Ammon's horn (tissue), 1 donor: ENCODE data around the gene GTF2F2.
"Not testable (repeated sequence)": the region's sequence is repeated elsewhere in the genome, so short reads cannot be mapped to it uniquely, and the experiment has no call there.

Experiments used
- DNase-seq: peaks from one replicate; pipeline ENCODE4 v3.0.0-alpha.2; 2016; ENCODE audit warnings: low spot score

The GTF2F2 gene

DNA sequence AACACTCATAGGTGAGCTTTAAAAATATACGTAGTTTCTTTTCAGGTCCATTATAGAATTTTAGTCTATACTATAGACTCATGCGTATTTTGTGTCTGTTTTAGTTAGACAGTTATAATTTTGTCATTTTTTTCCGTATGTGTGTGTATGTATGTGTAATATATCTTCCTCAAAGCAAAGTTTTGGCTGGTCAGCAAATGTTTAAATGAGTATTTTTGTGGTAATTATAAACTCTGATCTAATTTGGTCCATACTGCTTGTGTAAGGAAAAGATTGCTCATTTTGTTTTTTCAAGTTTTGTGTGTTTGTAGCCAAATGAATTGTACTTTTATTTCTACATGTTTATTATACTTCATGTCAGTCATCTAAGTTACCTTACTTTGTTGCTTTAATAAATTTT is 60.0 kb downstream of the GTF2F2 start:
- DNase-seq: no peak

DNA sequence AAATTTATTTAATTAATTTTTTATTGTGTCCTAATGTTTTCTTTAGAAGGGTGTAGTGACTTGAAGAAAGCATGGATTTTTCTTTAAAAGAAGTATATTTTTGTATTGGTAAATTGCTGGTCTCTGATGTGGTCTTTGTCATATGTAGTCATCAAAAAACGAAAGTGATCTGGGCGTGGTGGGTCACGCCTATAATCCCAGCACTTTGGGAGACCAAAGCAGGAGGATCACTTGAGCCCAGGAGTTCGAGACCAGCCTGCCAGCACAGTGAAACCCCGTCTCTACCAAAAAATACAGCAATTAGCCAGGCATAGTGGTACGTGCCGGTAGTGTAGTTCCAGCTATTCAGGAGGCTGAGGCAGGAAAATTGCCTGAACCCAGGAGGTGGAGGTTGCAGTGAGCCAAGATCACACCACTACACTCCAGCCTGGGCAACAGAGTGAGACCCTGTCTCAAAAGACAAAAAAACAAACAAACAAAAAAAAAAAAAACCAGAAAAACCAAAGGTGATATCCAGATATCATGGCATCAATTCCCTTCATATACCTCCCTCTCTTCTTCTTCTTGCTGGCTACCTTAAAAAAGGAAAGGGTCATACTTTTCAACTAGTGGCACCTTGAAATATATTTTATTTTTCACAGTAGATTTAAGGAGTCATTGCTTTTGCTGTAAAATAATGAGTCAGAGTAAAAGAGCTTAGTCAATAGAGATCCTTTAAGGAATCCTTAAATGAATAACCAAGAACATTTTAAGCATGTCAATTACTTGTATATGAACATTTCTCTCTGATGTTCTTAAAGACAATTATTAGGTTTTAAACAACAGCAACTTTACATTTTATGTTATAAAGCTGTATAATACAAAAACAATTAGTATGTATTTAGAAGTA is 60.6 kb downstream of the GTF2F2 start:
- no peak for DNase-seq

DNA sequence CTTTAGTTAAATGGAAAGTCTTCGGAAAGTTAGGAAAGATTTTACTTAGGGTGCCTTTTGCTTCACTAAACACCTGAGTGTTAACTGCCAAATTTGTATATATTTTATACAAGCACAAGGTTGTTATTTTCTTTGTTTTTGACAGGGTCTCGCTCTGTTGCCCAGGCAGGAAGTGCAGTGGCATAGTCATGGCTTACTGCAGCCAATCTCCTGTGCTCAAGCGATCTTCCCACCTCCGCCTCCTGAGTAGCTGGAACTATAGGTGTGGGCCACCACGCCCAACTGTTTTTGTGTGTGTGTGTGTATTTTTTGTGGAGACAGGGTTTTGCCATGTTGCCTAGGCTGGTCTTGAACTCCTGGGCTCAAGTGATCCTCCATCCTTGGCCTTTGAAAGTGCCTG is 64.4 kb downstream of the GTF2F2 start:
- DNase-seq: no peak

DNA sequence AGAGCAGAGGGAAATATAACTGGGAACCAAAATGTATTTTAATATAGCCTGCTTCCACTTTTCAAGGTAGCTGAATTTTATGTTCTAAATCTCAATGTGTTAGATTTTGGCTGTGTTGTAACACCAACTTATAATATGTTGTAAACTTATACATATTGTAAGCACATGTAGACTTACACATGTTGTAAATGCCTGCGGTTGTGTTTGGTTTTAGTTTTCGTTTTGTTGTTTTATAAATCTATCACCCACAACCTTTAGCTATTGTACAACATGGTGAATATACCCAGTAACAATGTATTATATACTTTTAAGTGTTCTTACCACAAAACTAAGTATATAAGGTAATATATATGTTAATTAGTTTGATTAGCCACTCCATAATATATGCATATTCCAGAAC is 65.0 kb downstream of the GTF2F2 start:
- DNase-seq: no peak

DNA sequence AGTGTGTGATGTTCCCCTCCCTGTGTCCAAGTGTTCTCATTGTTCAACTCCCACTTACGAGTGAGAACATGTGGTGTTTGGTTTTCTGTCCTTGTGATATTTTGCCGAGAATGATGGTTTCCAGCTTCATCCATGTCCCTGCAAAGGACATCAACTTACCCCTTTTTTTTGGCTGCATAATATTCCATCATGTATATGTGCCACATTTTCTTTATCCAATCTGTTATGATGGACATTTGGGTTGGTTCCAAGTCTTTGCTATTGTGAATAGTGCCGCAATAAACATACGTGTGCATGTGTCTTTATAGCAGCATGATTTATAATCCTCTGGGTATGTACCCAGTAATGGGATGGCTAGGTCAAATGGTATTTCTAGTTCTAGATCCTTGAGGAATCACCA is 68.8 kb downstream of the GTF2F2 start:
- not testable (repeated sequence) for DNase-seq

DNA sequence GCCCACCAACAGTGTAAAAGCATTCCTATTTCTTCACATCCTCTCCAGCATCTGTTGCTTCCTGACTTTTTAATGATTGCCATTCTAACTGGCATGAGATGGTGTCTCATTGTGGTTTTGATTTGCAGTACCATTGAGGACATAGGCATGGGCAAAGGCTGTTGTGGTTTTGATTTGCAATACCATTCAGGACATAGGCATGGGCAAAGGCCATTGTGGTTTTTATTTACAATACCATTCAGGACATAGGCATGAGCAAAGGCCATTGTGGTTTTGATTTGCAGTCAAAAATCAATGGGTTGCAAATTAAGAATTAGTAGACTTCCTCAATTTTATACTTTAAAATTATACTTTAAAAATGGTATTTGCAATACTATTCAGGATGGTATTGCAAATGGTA is 69.2 kb downstream of the GTF2F2 start:
- DNase-seq: not testable (repeated sequence)

DNA sequence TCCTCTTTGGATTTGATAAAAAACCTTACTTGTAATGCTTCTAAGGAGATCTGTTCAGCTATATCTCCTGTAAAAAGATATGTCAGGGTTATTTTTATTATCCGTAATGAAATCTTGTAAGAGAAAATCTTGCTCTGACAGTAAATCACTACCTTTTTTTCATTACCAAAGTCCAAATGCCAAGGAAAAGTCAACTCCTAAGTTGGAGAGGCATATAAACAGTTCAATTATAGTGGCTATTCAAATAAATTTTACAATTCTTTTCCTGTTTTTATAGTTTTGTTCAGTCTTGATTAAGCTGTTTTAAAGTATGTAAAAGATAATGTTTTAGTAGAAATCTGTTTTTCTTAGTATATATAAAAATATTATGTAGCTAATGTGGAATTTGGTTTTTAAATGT is 71.6 kb downstream of the GTF2F2 start:
- DNase-seq: no peak

DNA sequence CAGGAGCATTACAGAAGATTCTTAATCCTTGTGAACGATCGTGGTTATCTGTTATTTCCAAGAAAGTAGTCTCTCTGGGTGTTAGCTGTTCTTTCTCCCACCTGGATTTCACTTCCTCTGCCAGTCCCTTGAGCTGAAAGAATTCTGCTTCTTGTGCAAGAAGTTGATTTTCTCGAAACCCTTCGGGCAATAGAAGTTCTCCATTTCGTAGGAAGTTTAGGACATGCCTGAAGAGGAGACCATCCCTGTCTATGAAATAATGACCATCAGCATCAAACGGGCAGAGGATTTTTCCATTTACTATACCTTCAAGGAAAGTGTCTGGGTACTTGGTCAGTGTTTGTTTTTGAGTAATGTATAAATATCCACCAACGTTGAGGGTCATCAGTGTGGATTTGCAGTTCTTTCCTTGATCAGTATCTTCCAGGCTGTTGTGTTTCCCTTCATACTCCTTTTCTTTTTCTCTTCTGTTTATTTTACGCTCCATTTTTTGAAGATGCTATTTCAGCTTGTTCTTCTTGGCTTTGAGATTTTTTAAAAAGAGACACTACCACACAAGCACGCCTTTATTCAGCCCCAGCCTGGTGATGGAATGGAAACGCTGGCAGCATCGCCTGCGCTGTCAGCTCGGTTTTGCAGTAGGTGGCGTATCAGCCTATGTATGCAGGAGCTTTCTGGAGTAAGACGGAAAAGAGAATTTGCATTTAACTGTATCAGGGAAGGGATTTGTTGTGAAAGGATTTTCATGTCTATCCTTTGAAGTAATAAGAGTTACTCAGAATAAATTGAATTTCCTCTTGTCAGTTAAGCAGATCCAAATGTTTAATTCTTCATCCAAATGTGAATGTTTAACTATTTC is 74.0 kb downstream of the GTF2F2 start:
- DNase-seq: peak; percentile 95

DNA sequence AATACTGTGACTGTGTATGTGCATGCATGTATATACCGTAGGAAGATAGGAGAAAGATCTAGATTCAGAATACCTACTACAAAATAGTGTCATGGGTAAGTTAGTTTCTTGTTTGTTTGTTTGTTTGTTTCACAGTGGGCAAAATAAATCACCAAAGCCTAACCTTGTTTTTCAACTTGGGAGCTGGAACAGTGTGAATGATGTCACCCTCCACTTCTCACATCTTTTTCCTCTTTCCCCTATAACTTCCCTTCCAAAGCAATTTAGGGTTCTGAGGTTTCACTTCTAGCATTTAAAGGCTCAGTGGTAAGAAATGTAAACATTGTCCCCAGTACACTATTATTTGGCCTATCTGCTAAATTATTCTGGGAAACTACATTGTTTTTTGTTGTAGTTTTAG is 75.1 kb downstream of the GTF2F2 start:
- DNase-seq: no peak

DNA sequence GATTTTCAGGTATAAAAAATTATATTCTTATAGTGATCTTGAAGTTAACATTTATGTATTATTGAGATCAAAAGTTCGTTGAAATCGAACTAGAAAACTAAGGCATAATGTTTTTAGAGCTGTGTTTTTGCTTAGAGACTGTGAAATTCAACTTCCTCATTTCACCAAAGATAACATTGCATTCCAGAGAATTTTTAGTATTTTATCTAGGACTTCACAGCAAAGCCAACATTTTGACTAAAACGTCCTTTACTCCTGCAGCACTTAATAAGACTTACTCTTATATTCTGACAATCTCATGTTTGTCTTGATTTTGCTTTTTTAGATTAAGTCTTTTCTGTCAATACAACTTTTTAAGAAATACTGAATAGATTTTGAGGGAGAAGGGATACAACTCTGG is 75.8 kb downstream of the GTF2F2 start:
- DNase-seq: no peak

DNA sequence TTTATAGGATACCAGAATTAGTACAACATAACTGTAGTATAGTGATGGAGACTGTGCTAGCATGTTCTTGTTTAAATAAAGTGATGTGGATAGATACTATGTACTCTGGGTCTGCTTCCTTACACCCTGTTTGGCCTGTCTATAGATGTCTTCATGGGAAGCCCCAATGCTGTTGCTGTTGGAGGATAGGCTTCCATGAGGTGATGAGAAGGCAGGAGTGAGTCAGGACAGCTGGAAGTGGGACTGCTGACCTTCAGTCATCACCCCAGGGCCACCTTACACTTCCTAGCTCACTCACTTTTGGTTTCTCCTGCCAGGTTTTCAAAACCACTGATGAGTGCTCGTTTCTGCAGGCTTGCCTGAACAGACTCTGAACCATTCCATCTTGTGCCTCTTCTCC is 76.3 kb downstream of the GTF2F2 start:
- DNase-seq: no peak

DNA sequence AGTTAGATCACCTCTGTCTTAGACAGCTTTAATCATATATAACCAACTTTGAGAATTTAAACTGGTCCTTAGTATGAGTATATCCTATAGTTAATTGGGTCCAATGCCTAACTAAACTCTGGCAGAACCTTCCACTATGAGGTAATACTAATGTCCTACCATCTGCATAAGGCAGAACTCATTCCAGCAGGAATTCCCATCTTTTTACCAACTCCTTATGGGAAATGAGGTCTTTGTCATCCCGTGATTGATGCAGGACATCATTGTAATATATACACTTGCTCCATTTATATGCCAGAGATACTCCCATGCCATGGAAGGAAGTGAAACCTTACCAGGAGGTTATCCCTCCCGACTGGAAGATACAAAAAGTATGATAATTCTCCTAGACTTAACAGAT is 77.7 kb downstream of the GTF2F2 start:
- DNase-seq: no peak

DNA sequence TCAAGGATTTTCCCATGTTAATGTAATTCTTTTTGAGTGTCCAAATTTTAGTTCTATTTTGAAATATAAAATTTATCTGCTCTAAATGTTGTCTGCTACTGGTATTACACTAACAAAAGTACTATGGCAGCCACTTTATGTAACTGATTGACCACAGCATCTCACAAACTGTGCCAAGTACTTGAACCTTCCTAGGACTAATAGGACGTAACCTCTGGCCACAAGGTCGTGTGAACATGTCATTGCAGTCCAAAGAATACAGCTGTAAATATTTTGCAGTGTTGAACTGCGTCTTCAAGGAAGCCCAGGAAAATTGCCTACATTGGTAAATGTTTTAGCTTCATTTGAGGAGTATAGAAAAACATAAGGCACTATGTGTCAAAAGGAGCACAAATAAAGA is 78.6 kb downstream of the GTF2F2 start:
- DNase-seq: no peak

DNA sequence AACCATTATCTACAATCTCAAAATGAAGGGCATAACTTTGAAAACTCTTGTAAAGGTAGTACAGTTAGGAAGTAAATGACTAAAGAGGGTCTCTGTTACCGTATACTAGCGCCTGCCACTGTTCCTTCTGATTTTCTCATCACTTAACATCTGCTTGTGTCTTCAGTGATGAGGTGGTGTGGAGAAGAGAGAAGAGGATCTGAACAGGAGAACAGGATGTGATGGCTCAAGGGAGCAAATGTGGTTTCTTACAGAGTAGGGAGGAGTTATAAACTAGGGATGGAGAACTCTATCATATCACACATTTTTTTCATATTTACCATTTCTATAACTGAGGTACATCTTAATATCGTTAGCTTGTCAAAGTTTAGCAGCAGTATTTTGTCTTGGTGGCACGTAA is 79.4 kb downstream of the GTF2F2 start:
- no peak for DNase-seq

DNA sequence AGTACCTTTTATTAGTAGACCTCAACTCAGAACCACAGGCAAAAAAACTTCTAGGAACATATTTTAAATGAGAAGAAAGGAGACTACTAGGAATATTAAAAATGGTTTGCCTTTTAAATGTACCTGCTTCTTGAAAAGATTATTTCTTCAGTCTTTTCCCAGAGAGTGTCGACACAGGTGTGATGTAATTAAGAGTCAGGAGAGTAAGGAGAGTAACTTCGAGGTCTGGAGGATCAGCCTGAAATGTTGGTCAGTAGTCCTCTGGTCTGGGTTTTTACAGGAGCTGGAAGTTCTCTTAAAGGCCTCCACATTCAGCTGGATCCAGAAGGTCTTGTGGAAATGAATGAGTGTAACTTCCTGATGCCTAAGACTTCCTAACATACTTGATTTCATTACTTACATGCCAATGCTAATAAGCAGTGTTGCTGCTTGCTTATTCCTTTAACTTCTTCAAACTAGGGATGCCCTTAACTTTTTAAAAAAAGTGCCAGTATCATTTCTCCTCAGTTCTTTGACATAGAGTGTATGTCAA is 80.5 kb downstream of the GTF2F2 start, which contains the start of gene KCTD4:
KCTD4 (minus strand) TSS at position 345 of the 532 bp plus-strand sequence. CDS start 6,478 bp downstream, outside the sequence.
- no peak for DNase-seq

DNA sequence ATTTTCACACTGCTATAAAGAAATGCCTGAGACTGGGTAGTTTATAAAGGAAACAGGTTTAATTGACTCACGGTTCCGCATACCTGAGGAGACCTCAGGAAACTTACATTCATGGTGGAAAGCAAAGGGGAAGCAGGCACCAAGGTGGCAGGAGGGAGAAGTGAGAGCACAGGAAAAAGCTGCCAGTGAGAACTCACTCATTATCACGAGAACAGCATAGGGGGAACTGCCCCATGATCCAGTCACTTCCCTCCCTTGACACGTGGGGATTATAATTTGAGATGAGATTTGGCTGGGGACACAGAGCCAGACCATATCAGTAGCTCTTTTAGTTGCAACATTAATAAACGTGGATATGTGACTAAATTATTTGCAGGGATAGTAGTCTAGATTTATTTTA is 84.8 kb downstream of the GTF2F2 start:
- no peak for DNase-seq

DNA sequence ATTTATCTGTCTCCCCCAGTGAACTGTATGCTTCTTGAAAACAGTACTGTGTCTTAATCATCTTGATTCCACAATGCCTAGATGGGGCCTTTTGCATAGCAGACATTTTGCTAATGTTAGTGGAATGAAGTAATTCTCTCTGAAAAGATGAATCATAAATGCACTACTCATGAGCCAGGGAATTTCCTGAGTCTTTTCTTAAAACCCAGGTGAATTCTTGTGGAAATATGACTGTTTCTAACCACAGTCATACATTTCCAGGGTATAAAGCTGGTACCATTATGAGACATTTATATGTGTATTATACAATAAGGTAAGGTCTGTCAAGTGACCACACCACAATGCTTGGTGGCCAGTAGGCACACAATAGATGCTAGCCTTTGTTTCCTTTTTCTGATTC is 86.0 kb downstream of the GTF2F2 start:
- DNase-seq: no peak

DNA sequence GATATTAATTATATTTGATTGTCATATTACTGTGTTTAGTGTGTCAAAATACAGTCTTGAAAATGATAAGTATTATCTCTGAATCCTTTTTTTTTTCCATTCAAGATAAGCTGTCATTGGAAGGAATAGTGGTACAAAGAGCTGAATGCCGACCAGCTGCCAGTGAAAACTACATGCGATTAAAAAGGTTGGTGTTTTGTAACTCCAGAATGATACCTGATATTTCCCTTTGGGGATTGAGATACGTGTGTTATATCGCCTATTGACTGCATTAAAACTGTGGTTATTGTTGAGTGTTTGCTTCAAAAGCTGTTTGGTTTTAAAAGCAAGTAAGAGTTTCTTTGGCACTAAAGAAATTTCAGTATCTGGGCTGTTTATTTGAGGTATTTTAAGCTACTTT is 87.0 kb downstream of the GTF2F2 start:
- no peak for DNase-seq

DNA sequence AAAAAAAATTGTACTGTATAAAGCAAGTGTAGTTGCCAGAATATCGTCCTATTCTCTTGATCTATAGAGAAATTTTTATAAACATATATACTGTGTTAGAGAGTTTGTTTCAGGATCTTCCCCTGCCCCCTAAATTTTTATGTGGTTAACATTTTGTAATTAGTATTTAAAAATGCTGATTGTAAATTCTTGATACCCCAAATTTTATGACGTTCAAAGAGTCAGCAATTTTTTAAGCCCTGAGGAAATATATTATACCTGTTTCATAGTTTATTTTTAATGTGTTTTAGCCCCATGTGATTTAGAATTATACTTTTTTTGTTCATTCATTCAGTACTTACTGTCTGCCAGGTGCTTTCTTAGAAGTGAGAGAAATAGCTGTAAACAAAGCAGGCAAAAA is 87.8 kb downstream of the GTF2F2 start:
- no peak for DNase-seq

DNA sequence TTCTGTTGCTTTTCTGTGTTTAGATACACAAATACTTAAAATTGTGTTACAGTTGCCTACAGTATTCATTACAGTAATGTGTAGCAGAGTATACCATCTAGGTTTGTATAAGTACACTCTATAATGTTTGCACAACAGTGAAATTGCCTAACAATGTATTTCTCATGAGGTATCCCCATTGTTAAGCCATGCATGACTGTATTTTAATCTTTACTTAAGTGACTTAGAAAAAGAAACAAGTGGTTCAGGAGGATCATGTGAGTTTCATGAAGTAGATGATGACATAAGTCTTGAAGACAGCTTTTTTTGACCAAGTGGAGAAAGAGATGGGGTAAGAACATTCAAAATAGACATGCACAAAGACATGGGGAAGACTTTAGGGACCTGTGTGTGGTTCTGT is 88.9 kb downstream of the GTF2F2 start:
- no peak for DNase-seq

DNA sequence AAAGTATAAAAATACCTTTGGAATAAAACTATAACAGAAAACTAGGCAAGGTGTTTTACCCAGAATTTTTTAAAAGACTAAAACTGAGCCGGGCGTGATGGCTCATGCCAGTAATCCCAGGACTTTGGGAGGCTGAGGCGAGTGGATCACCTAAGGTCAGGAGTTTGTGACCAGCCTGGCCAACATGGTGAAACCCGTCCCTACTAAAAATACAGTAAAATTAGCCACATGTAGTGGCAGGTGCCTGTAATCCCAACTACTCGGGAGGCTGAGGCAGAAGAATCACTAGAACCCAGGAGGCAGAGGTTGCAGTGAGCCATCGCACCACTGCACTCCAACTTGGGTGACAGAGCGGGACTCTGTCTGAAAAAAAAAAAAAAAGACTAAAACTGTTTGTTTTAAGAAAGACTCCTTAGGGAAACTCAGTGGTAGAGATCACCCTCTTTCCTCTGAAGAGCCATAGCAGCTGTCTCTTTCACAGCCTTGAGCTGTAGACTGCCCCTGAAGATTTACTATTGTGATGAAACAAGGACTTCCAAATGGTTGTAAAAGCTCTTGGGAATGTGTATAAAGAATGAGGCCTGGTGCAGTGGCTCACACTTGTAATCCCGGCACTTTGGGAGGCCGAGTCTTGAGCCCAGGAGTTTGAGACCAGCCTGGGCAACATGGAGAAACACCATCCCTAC is 95.2 kb downstream of the GTF2F2 start:
- no peak for DNase-seq

DNA sequence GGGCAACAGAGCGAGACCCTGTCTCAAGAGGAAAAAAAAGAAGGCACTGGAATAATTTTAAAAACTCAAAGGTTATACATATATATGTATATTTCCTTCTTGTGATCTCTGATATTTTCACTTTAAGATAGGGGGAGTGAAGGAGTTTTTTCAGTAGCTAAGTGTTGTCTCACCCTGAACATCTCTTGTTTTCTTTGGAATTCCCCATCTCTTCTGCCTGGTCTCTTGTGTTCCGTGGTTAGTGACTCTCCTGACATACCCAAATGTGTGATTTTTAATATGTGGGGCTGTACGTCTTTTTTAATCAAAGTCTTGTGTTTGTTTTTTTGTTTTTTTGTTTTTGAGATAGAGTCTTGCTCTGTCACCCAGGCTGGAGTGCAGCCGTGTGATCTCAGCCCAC is 95.9 kb downstream of the GTF2F2 start:
- no peak for DNase-seq
